NCI-H1436 (cell line): ENCODE measurements around the gene SPOCK1.

Experiments
- DNase-seq: peaks from one replicate; lab custom pipeline; 2025; lab: John Stamatoyannopoulos, UW

The SPOCK1 gene

GRCh38 chr5:137328991-137329390 is 170.1 kb downstream of the SPOCK1 start:
- no peak for DNase-seq

DNA sequence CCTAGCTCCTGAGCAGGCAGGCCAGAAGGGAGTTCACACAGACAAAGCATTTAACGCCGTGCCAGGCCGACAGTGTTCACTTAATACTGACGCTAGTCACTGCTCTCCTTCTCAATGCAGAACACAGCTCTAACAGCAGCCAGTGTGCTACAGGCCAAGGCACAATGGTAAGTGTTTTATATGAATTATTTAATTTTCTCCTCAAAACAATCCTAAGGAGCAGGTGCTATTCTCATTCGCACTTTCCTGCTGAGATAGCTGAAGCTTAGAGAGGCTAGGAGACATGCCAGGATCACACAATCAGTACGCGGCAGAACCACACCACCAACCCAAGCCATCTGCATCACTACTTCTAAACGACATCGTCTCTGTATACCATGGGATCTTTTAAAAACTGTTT is 170.7 kb downstream of the SPOCK1 start:
- DNase-seq = no peak

DNA sequence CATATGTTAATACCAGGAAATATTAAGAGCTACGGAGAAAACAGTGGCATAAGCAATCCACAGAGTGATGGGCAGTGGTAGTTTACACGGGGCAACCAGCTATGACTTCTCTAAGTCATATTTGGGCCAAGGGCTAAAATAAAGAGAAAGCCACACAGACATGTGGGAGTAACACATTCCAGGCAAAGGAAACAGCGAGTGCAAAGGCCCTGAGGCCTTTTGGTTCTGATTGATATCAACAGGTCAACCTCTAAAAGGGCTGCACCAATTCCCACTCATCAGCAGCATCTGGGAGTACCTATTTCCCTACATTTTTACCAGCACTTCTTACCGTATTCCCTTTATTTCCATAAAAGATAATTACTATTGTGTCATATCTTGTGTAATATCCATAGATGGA is 173.4 kb downstream of the SPOCK1 start:
- DNase-seq = no peak

GRCh38 chr5:137320056-137321045 is 178.8 kb downstream of the SPOCK1 start:
- DNase-seq = peak; percentile 37

DNA sequence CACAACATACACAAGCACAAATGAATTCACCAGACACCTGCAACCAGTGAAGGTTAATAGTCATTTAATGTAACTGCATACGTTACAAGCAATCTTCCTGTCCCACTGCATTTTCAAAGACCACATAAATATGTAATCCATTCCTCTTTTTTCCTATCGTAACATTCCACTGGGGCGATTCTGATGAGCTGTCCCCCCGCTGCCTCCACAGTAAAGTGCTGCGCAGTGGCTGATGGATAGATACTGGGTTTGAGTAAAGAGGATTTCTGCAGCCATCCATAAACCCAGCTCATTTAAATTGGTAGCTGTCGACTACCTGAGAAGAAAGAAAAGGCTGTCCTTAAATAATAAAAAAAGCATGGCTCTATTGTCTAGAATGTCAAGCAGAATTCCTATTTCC is 181.1 kb downstream of the SPOCK1 start:
- no peak for DNase-seq

GRCh38 chr5:137316346-137316736 is 182.8 kb downstream of the SPOCK1 start:
- no peak for DNase-seq

- DNase-seq = no peak
Measured at GRCh38 chr5:137315534-137316345, 183.4 kb downstream of the SPOCK1 start.

- DNase-seq = no peak
Measured at GRCh38 chr5:137315109-137315508, 184.0 kb downstream of the SPOCK1 start.

GRCh38 chr5:137313526-137314175 is 185.5 kb downstream of the SPOCK1 start:
- DNase-seq = no peak

- no peak for DNase-seq
Measured at GRCh38 chr5:137312011-137312410, 187.1 kb downstream of the SPOCK1 start.

DNA sequence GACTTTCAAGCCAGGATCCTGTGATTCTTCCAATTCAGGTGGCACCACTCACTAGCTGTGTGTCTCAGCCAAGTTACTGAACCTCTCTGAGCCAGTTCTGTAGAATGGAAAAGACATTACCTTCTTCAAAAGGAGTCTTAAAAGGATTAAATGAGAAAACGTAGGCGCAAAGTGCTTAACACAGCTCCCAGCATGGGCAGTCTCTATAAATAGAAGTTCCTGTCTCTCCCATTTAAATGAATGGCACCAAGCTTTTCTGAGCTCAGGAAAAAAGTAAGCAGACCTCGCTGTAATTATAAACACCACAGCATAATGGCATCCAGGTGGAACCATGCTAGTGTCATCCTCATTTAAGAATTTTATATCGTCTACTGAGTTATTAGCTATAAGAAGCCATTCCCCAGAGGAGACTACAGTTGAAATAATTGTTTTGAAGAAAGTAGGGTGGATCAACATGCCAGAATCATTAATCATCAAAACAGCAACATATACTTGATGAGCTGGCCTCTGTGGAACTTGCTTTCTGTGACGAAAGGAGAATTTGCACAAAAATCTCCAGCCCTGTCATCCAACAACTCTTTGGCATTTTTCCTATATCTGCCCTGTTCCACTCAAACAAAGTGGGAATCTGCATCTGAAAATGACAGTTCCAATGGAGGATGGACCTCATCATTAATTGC is 188.9 kb downstream of the SPOCK1 start:
- no peak for DNase-seq

DNA sequence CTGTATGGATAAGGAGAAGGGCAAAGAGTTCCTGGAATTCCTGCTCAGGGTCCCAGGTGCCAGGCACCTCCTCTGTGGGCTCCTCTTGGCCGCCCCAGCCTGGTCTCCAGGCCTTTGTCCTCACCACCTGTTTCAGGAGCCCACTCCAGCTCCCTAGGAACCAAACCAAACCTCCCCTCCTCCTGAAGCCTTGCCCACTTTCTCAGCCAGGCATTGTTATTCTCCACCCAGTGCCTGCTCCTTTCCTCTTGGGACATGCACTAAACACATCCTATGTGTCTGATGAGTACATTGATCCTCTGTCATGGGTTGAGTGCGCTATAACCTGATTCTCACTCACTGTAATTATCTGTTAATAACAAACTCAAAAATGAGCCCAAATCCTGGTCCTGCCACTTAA is 189.8 kb downstream of the SPOCK1 start:
- DNase-seq = no peak

DNA sequence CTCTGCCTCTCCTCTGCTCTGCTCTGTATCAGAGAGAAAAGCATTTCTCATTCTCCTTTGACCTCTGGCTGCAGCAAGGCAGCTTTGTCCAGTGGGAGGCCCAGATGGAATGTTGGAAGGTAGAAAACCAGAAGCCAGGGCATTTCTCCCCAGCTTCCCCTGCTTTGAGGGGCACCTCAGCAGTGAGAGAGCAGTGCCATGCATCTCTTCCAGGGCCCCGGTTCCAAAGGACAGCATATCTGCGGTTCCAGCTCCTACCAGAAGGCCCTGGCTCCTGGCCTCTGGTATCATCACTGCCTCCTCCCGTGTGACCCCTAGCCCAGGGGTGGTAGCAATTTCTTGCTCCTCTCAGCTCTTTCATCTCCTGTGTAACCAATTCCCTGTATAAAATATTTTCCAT is 190.8 kb downstream of the SPOCK1 start:
- no peak for DNase-seq

- no peak for DNase-seq
Measured at GRCh38 chr5:137306903-137307302, 192.2 kb downstream of the SPOCK1 start.

DNA sequence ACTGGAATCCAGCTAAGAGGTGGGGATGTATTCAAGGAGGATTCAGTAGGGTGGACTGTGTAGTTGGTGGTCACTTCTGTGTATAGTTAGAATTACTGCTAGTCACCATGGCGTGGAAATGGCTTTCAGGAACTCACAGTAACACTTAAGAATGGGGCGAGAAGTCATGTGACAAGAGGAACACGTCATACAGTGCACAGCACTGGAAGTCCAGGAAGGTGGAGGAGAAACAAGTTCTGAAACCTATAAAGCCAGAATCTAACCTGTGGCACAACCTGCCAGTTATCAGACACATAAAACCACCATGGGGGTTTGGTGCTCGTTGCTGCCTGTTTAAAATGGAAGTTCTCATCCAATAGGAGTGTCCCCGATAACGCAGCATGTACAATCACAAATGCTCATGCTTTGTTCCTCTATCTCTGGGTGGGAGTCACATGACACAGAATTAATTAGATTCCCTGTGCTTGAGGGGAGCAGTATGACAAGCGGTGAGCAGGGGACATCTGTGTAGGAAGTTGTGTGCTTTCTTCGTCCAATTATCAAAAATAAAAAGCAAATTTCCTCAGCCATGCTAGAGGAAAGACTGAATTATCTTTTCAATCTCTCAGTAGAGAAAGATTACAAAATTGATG is 193.0 kb downstream of the SPOCK1 start:
- no peak for DNase-seq

- peak; percentile 33 for DNase-seq
Measured at GRCh38 chr5:137304226-137304874, 194.8 kb downstream of the SPOCK1 start.

DNA sequence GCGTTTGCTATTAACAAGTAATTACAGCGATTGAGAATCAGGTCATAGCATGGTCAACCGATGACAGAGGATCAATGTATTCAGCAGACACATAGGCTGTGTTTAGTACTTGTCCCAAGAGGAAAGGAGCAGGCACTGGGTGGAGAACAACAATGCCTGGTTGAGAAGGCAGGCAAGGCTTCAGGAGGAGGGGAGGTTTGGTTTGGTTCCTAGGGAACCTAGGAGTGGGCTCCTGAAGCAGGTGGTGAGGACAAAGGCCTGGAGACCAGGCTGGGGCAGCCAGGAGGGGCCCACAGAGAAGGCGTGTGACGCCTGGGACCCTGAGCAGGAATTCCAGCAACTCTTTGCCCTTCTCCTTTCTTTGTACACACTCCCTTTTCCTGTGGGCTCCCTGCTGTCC is 195.6 kb downstream of the SPOCK1 start:
- DNase-seq = no peak

- DNase-seq = no peak
Measured at GRCh38 chr5:137300411-137301240, 198.5 kb downstream of the SPOCK1 start.

GRCh38 chr5:137296213-137296781 is 202.8 kb downstream of the SPOCK1 start:
- DNase-seq = no peak

DNA sequence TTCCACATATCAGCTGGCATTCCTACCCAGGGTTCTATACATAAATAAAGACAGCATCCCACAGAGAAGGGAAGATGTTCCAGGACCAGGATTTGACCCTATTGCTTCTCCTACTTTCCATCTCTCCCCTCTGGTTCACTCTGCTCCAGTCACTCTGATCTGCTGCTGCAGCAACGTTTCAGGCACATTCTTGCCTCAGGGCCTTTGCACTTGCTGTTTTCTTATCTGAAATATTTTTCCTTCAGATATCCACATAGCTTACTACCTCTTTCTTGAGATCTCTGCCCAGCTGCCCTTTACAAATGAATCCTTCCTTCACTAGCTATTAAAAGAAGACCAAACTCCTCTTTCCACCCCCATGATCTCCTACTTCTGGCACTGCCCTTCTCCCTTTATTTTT is 204.5 kb downstream of the SPOCK1 start:
- no peak for DNase-seq
